CD1c-positive myeloid dendritic cell (primary cell): Measurements from ENCODE around the gene IFT43.
A peak's percentile ranks its signal among the peaks of the same experiment; 100 is the strongest.

Source experiments
- DNase-seq: peaks from one replicate; pipeline ENCODE4 v3.0.0-alpha.2; 2016; ENCODE audit errors: extremely low spot score

The IFT43 gene

DNA sequence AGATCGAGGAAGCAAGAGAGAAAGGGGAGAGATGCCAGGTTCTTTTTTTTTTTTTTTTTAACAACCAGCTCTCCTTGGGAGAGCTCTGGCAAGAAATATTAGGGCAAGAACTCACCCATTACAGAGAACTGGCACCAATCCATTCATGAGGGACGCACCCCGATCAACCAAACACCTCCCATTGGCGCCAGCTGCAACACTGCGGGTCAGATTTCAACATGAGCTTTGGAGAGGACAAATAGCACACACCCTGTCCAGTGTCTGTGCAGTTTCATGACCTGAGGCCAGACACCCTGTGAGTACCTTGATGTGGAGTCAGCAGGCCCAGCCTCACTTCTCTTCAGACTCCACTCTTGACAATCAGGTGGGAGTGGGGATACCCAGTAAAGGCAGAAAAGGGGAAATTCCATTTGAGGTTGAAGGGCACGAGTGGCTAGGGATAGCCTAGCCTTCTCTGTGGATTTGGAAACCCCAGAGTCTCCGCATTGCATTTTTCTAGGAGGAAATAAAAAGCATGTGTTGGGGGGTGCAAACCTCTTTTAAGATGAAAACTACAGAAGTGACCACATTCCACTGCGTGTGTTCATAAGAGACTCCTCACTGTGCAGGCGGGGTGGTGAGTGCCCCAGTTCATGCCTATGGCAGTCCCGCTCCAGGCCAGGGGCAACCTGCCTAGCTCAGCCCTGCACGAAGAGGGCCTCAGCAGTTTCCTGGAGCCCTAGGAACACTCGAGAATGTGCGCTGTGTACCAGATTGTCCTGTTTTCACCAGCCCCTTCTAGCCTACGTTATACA, 123.7 kb downstream of the IFT43 start:
- DNase-seq = no peak

DNA sequence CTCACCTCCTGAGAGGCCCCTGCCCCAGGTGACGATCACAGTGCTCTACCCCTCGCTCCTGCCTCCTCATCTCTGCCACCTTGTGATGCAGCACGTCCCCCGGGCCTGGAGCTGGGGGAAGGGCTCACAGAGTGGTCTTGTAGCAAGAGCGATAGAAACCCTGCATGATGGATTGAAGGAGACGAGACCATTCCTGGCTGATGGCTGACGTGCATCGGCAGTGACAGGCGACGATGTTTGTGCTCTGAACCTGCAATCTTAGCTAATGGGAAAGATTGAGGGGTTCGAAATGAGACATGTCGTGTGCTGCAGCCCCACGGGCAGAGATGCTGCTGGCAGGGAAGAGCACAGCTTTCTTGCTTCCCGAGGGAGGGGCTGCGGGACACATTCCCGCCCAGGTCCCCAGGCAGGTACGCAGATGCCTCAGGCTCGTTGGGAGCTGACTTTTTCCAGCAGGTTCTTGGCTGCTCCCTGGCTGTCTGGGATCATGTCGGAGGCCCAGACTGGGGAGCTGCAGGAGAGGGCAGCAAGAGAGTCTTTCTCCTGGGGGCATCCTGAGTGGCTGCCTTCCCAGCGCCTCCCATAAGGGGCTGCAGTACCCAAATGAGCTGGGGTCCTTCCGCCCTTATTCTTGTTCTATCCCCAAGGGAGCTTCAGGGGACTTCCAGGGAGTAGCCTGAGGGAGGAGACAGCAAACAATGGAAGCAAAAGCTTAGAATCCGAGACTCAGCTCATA, 127.5 kb downstream of the IFT43 start:
- no peak for DNase-seq

DNA sequence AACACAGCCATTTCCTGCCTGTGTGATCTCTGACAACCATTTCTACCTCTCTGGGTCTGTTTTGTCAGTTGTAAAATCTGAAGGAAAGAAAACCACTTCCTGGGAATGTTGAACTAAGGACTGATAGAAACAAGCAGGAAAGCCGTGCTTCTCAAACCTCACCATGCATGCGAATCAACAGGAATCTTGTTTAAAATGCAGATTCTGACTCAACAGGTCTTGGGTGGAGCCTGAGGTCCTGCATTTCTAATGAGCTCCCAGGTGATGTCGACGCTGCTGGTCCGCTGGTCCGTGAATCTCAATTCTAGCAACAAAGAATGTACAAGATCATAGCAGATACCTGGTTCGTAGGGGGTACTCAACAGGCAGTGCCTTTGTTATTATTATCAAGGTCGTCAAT, 128.1 kb downstream of the IFT43 start:
- DNase-seq = no peak

DNA sequence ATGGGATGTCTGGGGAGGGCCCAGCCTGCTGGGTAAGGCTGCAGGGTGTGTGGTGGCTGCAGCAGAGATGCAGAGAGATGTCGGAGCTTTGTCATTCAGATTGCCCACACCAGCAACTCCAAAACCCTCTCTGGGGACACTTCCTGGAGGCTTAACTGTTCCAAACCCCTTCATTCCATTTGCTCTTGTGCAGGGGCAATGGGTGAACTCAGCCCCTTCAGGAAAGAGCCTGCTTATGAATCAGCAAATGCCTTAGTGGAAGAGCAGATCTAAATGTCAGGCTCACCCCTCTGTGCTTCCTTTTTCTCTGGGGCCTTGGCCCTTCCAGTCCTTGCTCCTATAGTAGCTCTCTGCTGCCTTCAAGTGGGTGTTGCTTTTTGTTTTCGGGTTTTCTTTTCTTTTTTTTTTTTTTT, 129.5 kb downstream of the IFT43 start:
- DNase-seq = no peak

DNA sequence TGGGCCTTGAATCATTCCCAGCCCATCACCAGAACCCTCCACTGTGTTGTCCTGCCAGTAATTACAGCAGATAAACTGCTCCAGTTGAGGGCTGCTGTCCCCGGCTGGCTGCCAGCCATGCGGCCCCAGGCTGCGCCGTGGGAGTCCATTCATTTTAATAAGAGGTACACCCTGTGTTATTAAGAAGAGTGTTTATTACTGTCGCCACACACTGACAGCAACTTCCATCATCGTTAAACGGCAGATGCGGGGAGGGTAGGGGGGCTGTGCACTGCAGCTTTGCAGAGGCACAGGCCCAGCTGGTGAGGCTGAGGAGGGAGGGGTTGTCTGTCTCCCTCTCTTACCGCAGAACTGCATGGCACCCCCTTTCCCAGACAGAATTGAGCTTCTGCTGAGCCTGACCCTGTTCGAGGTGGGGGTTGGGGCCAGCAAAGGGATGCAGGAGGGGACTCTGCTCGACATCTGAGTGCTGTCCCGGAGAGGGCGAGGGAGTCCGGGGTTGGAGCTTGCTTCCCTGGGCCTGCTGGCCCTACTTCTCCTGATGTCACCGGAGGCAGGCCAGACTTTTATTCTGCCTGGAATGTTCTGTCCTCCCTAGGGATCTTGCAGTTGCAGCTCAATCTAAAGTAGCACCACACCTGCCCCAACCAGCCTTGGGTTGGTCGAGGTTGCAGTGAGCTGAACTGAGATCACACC, 132.4 kb downstream of the IFT43 start:
- no peak for DNase-seq

DNA sequence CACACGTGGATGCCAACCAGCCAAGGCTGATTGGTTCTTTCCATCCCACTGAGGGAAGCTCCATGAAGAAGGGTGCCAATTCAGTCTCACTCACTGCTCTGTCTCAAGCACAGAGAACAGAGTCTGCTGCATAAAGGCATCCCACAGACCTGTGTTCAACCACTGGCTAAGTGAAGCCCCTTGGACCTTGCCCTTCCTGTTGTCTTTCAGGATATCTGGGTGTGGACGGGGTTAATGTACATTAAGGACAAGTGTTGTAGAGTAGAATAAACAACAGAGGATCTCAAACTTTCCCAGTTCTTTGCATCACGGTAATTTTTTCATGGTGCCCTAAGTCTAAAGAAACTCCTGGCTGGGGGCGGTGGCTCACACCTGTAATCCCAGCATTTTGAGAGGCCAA, 133.0 kb downstream of the IFT43 start:
- DNase-seq = no peak

- no peak for DNase-seq
Observed at GRCh38 chr14:76121089-76121748, 135.7 kb downstream of the IFT43 start.

- DNase-seq = no peak
Observed at GRCh38 chr14:76123426-76124225, 138.1 kb downstream of the IFT43 start.

GRCh38 chr14:76125511-76125910, 139.9 kb downstream of the IFT43 start:
- DNase-seq = no peak

DNA sequence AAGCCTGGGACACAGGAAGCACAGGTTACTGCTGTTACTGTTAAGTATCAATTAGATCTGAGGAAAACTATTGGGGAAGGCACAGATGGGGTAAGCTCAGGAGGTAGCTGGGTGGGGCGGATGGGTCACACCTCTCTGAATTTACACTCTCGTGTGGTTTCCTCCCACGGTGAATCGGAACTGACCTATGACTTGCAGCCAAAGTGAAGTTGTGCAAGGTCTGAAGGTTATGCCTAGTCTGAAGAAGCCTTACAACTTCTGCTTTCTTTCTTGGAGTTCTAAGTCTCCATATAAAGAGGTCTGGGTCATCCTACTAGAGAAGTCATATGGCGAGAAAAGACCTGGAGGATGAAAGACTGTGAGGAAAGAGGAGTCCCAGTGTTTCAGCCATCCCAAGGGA, 140.5 kb downstream of the IFT43 start:
- DNase-seq = peak; percentile 37

GRCh38 chr14:76129851-76130576, 144.5 kb downstream of the IFT43 start:
- no peak for DNase-seq

- DNase-seq = no peak
Observed at GRCh38 chr14:76131071-76131965, 145.8 kb downstream of the IFT43 start.

DNA sequence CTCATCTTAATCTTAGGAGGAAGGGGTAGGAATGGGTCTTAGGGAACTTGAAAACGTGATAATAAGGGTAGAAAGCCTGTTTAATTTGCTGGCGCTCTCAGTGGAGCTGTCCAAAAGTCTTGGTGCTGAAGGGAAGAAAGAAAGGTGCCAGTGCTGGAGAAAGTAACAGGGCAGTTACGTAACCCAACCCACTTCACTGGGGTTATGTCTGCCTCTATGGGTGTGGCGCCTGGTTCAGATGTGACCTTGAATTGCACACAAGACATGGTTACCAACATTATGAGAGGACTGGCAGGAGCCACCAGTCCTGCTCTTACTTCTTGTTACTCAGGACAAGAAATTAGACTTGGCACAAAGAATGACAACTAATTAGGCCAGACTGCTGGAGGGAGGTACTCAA, 147.5 kb downstream of the IFT43 start:
- peak; percentile 10 for DNase-seq
